GM18502 (cell line): ENCODE data around the gene SNRK.
"Not testable (repeated sequence)": the region's sequence is repeated elsewhere in the genome, so short reads cannot be mapped to it uniquely, and the experiment has no call there.

ENCODE experiments used
- ATAC-seq: cut with Tn5 transposase; IDR thresholded peaks from one replicate; pipeline ENCODE4 v1.9.1; 2021; ENCODE audit warnings: mild to moderate bottlenecking; ENCODE audit not compliant: unreplicated experiment, poor library complexity

SNRK gene

GRCh38 chr3:43343185-43343584 is 56.8 kb downstream of the SNRK start:
- no peak for ATAC-seq

- ATAC-seq, result no peak
These were observed 57.5 kb downstream of the SNRK start for GRCh38 chr3:43343815-43344214.

DNA sequence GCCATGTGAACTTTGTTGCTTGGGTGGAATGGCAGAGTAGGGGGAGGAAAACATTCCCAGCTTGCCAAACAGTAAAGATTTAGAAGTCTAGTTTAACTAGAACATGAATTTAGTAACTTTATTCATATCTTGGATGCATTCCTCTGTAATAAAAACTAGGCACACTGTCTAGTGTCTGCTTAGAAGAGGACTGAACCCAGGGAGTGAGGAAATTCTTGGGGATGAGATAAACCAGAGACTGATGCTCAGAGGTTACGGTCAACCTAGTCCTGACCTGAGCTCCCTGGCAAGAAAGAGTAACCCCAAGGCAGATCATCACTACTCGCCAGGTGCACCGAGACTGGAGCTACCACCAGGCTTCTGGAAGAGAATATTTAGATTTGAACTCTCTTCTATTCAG is 58.2 kb downstream of the SNRK start:
- ATAC-seq, result no peak

DNA sequence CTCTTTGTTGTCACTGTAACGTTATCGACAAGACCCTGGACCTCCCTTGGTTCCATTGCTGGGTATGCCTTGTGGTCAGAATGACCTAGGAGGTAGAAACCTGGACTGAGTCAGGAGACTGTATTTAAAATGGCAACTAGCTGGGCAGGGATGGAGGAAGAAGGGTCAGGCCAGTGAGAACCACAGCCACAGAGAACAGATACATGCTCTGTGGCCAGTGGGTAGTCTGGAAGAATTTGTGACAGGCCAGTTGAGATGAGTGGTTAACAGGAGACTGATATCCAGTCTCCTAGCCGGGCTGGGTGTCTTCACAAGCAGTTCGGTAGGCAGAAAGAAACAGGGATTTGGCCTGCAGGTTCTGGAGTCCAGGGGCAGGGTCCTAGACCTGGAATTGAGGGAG is 58.9 kb downstream of the SNRK start:
- no peak for ATAC-seq

- ATAC-seq, result no peak
These were observed 59.5 kb downstream of the SNRK start for GRCh38 chr3:43345877-43346276.

DNA sequence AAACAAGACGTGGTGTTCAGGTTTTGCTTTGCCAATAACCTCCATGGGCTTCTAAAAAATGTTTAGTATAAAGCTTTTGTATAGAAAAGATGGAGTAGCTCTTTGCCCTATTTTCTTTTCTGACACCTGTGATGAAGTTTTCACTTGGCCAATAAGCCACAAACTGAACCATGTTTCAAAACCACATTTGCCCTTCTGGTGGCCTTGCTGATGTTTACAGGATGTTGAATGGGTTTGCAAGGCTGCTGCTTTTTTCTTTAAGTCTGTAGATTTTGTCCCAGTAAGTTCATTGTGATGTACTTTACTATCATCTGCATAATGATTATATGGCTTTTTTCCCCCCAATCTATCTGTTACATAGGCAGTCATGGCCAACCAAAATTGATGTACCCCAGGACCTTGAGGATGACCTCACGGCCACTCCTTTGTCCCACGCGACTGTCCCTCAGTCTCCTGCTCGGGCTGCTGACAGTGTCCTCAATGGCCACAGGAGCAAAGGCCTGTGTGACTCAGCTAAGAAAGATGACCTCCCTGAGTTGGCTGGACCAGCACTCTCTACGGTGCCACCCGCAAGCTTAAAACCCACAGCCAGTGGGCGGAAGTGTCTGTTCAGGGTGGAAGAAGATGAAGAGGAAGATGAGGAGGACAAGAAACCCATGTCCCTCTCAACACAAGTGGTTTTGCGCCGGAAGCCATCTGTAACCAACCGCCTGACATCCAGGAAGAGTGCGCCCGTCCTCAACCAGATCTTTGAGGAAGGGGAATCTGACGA is 60.8 kb downstream of the SNRK start:
- no peak for ATAC-seq

DNA sequence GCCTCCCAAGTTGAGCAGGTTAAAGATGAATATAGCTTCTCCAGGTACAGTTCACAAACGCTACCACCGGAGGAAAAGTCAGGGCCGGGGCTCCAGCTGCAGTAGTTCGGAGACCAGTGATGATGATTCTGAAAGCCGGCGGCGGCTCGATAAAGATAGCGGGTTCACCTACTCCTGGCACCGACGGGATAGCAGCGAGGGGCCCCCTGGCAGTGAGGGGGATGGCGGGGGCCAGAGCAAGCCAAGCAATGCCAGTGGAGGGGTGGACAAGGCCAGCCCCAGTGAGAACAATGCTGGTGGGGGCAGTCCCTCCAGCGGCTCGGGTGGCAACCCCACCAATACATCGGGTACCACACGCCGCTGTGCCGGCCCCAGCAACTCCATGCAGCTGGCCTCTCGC is 61.4 kb downstream of the SNRK start:
- no peak for ATAC-seq

GRCh38 chr3:43348350-43348749 is 62.0 kb downstream of the SNRK start:
- no peak for ATAC-seq

- ATAC-seq, result no peak
These were observed 62.7 kb downstream of the SNRK start for GRCh38 chr3:43348852-43349574.

DNA sequence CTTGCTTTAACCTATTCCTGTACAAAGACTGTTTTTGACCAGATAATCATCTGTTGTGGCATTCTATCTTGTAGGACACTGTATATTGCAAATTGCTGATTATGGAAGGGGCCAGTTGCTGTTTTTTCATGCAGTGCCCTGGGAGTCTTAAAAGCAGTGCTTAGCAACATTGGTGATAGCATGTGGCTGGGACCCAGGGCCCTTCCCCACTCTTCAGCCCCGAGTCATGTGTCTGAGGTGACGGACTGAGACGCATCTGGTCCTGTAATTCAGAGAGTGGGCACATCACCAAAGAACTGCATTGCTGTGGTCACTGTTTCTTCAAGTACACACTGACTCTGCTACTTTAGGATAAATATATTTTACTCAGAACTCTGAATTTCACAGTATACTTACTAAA is 63.4 kb downstream of the SNRK start:
- no peak for ATAC-seq

GRCh38 chr3:43353393-43353792 is 67.1 kb downstream of the SNRK start:
- no peak for ATAC-seq

GRCh38 chr3:43353923-43354670 is 67.8 kb downstream of the SNRK start:
- no peak for ATAC-seq

GRCh38 chr3:43356033-43356432 is 69.7 kb downstream of the SNRK start:
- ATAC-seq, result not testable (repeated sequence)

DNA sequence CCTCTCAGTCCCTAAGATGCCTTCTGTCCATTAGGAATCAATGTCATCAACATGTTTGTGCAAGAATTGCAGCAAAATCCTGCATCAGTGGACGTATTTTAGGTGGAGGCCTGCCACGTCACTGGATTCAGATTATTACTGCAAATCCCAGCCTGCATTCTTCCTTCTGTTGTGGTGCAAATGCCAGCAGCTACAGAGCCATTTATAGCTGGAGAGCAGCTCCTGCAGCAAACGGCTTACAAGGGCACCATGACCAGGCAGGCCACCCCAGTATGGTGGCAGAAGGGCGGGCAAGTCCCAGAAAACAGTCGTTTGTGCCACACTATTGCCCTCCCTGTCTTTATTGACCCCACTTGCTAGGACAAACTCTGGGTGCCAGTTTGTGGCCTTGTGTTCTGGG is 74.7 kb downstream of the SNRK start:
- no peak for ATAC-seq

DNA sequence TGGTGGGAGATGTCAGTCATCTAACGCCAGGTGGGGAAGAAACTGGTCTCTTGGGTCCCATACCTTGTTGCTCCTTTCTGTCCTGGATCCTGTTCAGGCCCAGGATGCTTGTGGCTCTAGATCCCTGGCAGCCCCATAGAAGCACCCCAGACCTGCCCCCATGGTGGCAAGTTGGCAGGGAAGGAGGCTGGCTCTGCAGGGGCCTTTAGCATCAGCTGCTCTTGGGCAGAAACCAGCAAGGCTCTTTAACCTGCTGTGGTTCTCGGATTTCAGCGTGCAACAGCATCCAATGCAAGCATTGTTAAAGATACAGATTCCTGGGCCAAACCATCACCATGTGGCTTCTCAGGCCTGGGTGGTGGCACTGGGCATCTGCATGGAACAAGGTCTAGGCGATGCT is 75.8 kb downstream of the SNRK start:
- ATAC-seq, result no peak

- ATAC-seq, result no peak
These were observed 76.6 kb downstream of the SNRK start for GRCh38 chr3:43362961-43363360.

DNA sequence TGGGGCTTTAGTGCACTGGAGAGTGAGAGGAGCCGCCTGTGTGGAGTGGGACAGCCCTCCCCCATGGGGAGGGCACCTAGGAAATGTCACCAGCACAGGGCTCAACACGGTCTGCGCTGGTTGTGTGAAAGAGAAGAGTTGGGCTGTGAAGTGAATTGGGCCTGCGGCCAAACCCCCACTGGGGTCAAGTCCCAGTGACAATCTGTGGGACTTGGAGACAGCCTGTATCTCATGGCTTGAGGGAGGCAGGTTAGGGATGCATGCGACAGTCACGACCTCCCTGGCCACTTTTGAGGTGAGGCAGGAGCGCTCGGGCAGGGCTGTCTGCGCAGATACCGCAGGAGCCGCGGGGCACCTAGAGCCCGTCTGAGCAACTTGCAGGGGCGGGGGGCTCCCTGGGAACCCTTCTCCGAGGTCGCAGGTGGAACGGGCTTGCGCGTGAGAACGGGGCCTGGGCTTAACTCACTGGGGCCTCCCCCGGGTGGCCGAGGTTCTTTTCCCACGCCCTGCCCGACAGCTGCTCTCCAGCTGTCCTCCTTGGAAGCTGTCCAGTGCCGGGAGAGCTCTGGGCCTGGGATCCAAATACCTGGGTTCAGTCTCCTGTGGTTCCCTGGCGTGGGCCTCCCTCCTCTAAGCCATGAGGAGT is 77.4 kb downstream of the SNRK start:
- ATAC-seq, result no peak

GRCh38 chr3:43364494-43364893 is 78.2 kb downstream of the SNRK start:
- ATAC-seq, result no peak

DNA sequence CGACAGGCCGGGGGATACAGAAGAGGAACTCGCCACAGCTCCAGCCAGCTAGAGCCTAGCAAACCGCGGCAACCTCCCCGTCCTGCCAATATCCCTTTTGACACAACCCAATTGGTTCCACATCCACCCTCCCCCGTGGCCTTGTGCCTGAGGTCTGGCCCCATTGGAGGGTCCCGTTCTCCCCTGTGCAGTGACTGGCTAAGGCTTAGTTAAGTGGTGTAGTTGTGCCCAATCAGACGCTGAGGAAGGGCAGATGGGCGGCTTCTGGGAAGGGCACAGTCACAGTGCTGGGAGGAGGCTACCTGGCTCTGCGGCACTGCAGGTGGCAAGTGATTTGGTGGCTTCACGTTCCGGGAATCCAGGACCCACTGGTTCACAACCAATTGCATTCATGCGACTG is 78.6 kb downstream of the SNRK start:
- no peak for ATAC-seq

DNA sequence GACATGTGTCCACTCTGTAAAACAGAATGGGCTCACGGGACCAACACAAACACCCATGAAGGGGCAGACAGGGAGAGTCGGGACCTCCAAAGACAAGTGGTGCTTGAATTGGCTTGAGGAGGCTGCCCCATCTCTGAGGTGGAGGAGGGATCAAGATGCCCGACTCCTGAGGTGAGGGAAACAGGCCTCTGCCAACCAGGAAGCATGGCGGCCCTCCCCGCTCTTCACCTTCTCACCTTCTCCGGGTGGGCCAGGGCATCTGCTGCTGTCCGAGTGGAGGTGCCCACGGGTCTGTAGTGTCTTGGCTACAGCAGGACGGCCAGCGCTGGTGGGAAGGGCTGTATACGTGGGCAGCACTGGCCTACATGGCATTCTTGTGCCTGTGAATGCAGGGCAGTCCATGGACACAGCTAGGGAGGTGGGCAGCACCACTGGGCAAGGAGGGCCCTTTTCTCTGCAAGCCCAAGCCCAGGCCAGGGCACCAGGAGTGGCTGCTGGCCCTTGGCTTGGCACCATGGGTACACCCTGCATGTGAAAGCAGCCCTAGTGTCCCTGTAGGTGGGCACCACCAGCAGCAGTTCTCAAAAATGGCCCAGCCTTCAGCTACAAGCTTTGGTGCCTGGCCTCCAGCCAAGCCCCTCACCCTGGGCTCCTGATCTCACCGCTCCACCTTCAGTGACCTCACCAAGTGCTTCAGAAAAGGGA is 79.4 kb downstream of the SNRK start:
- no peak for ATAC-seq
